HuH-7.5 (cell line): ENCODE measurements around the gene KHK.
"Not testable (repeated sequence)": the region's sequence is repeated elsewhere in the genome, so short reads cannot be mapped to it uniquely, and the experiment has no call there.

ENCODE experiments used
- DNase-seq: peaks from one replicate; pipeline ENCODE4 v3.0.0; 2011; ENCODE audit warnings: low spot score

The KHK gene

DNA sequence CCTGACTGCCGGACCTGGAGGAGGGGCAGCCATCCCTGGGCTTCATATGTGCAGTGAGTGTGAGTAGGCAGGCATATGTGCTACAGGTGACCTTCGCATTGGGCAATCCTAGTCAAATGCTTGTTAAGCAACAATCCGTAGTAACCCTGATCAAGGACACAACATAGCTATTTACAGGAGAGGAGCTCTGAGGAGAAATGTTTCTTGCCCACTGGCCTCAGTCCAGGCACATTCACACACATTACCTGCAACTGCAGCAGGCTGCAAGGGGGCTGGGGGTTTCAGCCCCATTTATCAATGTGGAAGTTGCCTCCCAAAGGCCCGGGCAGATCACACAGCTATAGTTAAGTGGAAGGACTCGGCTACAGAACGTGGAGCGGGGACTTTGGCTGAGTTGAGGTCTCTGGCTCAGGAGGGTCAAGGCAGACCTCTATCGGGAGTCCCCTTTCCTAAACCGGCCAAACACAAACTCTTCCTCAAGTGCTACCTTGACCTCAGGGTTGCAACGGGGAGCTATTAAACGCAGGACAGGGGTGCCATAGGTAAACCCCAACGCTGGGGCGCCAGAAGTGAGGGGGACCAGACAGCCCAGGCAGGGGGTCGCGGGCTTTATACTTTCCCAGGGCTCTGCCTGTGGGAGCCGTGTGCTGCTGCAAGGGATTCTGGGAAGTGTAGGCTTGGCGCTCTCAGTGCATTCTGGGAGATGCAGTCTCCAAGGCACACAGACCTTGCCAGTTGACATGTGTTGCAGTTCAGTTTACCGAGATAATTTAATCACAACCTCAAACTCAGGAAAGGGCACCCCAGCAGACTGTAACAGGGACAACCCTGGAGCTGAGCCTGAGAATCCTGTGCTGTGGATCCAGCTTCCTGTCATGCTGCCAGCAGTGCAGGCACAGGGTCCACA lies 9.4 kb downstream of the KHK start:
- peak; percentile 75 for DNase-seq

DNA sequence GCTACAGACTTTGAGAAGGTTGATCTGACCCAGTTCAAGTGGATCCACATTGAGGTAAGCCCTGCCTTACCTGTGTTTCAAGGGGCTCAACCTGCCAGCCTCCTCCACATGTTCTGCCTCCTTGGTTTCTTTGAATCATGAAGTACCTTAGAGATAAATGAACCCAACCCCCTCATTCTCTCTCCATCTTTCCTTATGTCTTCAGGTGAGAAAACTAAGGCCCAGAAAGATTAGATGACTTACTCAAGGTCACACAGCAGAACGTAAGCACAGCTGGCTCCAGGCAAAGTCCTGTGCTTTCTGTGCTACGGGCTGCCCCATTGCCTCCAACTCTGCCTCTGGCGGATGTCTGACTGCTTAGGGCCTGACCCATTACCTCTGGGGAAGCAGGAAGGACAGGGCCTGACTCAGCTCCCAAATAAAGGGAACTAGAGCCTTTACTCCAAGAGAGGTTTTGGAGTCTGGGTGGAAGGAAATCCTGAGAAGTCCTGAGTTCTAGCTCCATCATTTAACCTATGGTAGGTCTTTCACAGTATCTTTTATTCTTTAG lies 10.3 kb downstream of the KHK start:
- no peak for DNase-seq

DNA sequence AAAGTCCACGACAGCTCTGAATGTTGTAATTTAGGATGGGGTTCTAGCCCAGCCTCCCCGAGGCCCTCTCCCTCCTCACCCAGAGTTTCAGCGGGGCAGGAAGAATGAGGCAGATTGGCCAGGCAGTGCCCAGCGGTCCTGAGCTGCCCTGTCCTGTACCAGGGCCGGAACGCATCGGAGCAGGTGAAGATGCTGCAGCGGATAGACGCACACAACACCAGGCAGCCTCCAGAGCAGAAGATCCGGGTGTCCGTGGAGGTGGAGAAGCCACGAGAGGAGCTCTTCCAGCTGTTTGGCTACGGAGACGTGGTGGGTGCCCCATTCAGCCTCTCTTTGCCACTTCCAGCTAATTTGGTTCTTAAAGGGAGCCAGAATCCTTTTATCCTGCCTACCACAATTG lies 10.8 kb downstream of the KHK start:
- no peak for DNase-seq

- DNase-seq: no peak
Measured at GRCh38 chr2:27099334-27099955, 12.9 kb downstream of the KHK start.

- DNase-seq: no peak
Measured at GRCh38 chr2:27100036-27100435, 13.5 kb downstream of the KHK start.

GRCh38 chr2:27102329-27102728 lies 15.8 kb downstream of the KHK start:
- no peak for DNase-seq

DNA sequence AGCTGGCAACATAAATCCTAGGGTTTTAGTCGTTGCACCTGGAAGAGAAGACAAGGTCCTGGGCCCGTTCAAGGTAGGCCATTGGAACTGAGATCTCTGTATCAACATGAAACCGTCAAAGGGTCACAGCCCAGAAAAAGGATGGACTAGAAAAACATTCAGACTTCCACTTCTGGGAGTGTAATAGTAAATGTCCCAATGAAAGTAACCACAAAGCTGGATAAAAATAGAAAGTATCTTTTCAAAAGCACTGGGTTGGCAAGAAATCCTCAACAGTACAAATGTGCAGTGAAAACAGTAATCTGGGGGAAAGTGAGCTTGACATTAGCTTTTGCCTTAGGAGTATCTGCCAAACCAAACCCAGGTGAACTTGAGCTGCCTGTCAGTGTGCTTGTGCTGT lies 19.4 kb downstream of the KHK start:
- no peak for DNase-seq

DNA sequence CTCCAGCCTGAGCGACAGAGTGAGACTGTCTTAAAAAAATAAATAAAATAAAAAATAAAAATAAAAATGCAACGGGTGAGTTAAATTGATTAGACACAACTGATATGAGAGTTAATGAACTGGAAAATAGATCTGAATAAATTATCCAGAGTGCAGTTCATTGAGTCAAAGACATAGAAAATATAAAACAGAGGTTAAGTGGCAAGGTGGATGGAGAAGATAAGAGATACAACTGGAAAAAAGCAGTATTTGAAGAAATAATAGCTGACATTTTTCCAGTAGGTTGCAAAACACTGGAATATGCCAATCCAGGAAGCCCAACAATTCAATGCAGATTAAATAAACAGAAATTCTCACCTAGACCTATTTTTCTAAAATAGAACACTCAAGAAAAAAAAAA lies 21.6 kb downstream of the KHK start:
- DNase-seq: no peak

GRCh38 chr2:27109083-27109482 lies 22.5 kb downstream of the KHK start:
- no peak for DNase-seq

DNA sequence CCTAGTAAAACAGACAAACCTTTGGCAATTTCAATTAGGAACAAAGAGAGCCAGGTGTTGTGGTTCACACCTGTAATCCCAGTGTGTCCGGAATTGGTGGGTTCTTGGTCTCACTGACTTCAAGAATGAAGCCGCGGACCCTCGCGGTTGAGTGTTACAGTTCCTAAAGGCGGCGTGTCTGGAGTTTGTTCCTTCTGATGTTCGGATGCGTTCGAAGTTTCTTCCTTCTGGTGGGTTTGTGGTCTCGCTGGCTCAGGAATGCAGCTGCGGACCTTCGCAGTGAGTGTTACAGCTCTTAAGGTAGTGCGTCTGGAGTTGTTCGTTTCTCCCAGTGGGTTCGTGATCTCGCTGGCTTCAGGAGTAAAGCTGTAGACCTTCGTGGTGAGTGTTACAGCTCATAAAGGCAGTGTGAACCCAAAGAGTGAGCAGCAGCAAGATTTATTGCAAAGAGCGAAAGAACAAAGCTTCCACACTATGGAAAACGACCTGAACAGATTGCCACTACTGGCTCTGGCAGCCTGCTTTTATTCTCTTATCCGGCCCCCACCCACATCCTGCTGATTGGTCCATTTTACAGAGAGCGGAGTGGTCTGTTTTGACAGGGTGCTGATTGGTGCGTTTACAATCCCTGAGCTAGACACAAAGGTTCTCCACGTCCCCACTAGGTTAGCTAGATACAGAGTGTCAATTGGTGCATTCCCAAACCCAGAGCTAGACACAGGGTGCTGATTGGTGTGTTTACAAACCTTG lies 24.2 kb downstream of the KHK start:
- DNase-seq: not testable (repeated sequence)

DNA sequence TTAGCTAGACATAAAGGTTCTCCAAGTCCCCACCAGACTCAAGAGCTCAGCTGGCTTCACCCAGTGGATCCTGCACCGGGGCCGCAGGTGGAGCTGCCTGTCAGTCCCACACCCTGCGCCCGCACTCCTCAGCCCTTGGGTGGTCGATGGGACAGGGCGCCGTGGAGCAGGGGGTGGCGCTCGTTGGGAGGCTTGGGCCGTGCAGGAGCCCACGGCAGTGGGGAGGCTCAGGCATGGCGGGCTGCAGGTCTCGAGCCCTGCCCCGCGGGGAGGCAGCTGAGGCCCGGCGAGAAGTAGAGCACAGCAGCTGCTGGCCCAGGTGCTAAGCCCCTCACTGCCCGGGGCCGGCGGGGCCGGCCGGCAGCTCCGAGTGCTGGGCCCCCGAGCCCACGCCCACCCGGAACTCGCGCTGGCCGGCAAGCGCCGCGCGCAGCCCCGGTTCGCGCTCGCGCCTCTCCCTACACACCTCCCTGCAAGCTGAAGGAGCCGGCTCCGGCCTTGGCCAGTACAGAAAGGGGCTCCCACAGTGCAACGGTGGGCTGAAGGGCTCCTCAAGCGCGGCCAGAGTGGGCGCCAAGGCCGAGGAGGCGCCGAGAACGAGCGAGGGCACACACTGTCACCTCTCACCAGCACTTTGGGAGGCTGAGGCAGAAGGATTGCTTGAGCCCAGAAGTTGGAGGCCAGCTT lies 25.0 kb downstream of the KHK start:
- not testable (repeated sequence) for DNase-seq

GRCh38 chr2:27115519-27115918 lies 28.9 kb downstream of the KHK start:
- DNase-seq: no peak

DNA sequence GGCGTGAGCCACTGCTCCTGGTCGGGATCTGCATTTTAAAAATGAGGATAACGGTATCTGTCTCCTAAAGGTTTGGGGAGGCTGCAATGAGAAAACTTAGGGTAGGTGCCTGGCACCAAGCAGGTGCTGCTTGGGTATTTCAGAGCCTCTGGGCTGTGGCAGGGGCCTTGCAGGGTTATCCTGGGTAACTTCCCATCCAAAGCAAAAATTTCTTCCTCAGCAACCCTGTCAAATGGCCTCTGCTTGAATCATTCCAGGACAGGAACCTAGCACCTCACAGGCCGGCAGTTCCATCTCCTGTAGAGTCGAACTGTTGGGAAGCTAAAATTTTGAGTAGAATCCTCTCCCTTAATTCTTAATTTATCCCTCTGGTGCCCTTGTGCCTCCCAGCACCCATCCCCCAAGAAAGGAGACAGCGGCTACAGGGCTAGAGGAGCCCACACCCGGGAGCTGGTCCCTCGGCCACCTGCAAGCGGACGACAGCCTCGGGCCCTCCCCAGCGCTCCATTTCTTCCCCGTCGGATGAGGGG lies 31.5 kb downstream of the KHK start:
- no peak for DNase-seq

GRCh38 chr2:27118525-27119329 lies 32.2 kb downstream of the KHK start, which contains the start of gene CGREF1:
Gene CGREF1, minus strand, starts transcription at chr2:27119128. Its CDS starts 14,762 bp downstream, at chr2:27104366.
- peak; percentile 39 for DNase-seq

DNA sequence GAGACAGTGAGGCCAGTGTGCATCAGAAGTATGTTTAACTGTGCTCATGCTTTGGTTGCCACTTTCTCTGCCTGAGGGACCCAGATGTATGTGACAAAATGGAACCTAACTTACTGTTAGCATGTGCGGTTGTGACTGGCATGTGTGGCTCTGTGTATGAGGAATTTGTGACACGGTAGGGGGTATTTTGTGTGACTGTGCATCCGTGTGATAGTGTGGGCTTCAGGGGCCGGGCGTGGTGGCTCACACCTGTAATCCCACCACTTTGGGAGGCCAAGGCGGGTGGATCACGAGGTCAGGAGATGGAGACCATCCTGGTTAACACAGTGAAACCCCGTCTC lies 32.7 kb downstream of the KHK start:
- not testable (repeated sequence) for DNase-seq

GRCh38 chr2:27121906-27122305 lies 35.3 kb downstream of the KHK start:
- no peak for DNase-seq

- DNase-seq: no peak
Measured at GRCh38 chr2:27122791-27123190, 36.2 kb downstream of the KHK start.

- peak; percentile 77 for DNase-seq
Measured at GRCh38 chr2:27123302-27124150, 37.0 kb downstream of the KHK start, which contains the start of gene ABHD1. Gene ABHD1, plus strand, starts transcription at chr2:27123815. Its CDS starts 134 bp downstream, at chr2:27123949.

DNA sequence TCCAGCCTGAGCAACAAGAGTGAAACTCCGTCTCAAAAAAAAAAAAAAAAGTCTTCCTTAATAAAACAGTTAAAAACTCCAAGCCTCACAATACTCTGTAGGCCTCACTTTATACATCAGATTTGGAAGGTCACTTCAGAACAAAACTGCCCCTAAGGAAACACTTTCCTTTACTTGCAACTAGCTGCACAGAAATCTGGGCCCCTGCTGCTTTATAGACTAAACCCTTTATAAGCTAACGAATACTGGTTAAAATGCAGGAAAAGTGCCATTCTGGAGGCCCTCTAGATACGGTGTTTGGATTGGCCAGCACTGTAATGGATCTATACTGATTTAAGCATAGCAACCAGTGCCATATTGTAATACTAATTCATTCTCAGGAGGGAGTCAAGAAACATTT lies 38.5 kb downstream of the KHK start:
- no peak for DNase-seq

DNA sequence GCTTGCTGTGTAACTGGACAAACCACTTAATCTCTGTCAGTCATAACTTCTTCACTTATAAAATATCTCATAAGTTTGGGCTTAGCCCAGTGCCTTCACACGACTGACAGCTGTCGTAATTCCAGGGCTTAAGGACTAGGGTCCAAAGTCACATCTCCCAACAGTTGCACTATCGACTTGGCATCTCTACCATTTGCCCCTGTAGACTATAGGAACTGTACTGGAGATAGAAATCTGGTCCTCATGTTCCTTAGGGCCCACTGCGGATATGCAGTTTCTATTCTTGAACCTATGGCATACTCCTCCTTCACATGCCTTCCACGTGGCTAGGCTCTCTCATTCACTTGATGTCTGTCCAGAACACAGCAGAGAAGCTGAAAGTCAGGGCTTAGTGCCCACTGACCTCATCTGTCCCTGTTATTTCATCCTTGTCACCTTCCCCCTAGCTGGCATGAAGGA lies 39.7 kb downstream of the KHK start:
- DNase-seq: no peak
